ENCODE measurements around the gene CPA5. TPM values are rescaled to one million over a fixed set of nuclear protein-coding genes. Genes with fewer than 3 reads are reported as not detected.

Gene CPA5
- total RNA-seq, 1 experiment from 2014 or later, result not detected

DNA sequence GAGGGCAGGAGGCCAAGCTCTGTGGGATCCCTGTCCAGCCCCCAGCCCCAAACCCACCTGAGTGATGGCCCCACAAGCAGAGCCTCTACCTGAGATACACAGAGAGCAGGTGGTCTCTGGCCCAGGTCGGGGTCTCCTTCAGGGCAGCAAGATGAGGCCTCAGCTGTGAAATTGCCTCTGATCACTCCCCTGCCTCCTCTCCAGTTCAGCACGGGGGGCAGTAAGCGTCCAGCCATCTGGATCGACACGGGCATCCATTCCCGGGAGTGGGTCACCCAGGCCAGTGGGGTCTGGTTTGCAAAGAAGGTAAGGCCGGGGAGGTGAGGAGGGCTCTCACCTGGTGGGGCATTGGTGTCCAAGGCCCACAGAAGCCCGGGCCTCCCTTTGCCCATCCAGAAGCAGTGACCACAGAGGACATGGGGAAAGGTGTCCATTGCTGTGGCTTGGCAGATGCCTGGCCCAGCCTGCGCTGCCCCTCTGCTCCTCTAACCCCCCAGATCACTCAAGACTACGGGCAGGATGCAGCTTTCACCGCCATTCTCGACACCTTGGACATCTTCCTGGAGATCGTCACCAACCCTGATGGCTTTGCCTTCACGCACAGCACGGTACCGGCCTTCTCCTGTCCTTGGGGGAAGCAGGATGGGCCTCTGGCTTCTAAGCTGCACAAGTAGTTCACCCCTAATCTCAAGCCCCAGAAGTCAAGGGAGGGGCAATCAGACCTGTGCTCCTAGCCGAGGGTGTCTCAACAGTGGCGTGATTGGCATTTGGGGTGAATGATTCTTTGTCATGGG lies 38.8 kb downstream of the CPA5 start:
- no peak overlapping the region for H3K4me3 Mint-ChIP-seq (ENCODE audit: low read depth, unreplicated experiment)
- CTCF ChIA-PET, result no interaction called here
- H3K4me1 Mint-ChIP-seq (ENCODE audit: low read depth, unreplicated experiment), result no peaks in the 10 kb centered on the region
- H3K27ac Mint-ChIP-seq (ENCODE audit: unreplicated experiment), result no peak overlapping the region
- H3K27me3 Mint-ChIP-seq (ENCODE audit: unreplicated experiment), result peaks cover 14% of the 10 kb centered on the region
- no peaks in the 10 kb centered on the region for H3K36me3 Mint-ChIP-seq (ENCODE audit: insufficient read depth, unreplicated experiment)
- no TSS peak for BruUV-seq (replicated peaks)
- no peak for DNase-seq
- no peaks in the 10 kb centered on the region for H3K9me3 Mint-ChIP-seq (ENCODE audit: low read depth, unreplicated experiment)
- TF ChIP-seq, protein P1, sequence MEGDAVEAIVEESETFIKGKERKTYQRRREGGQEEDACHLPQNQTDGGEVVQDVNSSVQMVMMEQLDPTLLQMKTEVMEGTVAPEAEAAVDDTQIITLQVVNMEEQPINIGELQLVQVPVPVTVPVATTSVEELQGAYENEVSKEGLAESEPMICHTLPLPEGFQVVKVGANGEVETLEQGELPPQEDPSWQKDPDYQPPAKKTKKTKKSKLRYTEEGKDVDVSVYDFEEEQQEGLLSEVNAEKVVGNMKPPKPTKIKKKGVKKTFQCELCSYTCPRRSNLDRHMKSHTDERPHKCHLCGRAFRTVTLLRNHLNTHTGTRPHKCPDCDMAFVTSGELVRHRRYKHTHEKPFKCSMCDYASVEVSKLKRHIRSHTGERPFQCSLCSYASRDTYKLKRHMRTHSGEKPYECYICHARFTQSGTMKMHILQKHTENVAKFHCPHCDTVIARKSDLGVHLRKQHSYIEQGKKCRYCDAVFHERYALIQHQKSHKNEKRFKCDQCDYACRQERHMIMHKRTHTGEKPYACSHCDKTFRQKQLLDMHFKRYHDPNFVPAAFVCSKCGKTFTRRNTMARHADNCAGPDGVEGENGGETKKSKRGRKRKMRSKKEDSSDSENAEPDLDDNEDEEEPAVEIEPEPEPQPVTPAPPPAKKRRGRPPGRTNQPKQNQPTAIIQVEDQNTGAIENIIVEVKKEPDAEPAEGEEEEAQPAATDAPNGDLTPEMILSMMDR (IDR thresholded peaks at IDR 0.05; ENCODE audit: unreplicated experiment), result no peak
- intact Hi-C loops (cut with micrococcal nuclease; ENCODE audit: unreplicated experiment), result no loop called here

DNA sequence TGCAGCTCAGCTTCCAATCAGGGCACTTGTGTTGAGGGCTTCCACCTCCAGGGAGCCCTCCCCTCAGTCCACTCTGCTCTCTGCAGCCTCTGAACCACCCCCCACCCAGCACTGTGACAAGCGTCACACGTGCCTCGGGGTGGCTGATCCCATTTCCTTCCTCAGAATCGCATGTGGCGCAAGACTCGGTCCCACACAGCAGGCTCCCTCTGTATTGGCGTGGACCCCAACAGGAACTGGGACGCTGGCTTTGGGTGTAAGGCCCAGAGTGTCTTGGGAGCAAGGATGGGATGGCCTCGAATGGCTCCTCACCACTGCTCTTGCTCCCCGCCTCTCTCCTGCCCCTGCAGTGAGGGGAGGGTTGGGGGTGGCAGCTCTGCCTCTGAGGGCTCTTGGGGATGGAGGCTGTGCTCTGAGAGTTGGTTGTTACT lies 39.8 kb downstream of the CPA5 start:
- no TSS peak for BruUV-seq (replicated peaks)
- intact Hi-C loops (cut with micrococcal nuclease; ENCODE audit: unreplicated experiment), result no loop called here
- H3K36me3 Mint-ChIP-seq (ENCODE audit: insufficient read depth, unreplicated experiment), result no peaks in the 10 kb centered on the region
- no peaks in the 10 kb centered on the region for H3K9me3 Mint-ChIP-seq (ENCODE audit: low read depth, unreplicated experiment)
- TF ChIP-seq, protein P1 (IDR thresholded peaks at IDR 0.05; ENCODE audit: unreplicated experiment), result no peak
- no peaks in the 10 kb centered on the region for H3K4me1 Mint-ChIP-seq (ENCODE audit: low read depth, unreplicated experiment)
- CTCF ChIA-PET, result no interaction called here
- H3K27me3 Mint-ChIP-seq (ENCODE audit: unreplicated experiment), result peaks cover 14% of the 10 kb centered on the region
- H3K4me3 Mint-ChIP-seq (ENCODE audit: low read depth, unreplicated experiment), result no peak overlapping the region
- DNase-seq, result no peak
- no peak overlapping the region for H3K27ac Mint-ChIP-seq (ENCODE audit: unreplicated experiment)

DNA sequence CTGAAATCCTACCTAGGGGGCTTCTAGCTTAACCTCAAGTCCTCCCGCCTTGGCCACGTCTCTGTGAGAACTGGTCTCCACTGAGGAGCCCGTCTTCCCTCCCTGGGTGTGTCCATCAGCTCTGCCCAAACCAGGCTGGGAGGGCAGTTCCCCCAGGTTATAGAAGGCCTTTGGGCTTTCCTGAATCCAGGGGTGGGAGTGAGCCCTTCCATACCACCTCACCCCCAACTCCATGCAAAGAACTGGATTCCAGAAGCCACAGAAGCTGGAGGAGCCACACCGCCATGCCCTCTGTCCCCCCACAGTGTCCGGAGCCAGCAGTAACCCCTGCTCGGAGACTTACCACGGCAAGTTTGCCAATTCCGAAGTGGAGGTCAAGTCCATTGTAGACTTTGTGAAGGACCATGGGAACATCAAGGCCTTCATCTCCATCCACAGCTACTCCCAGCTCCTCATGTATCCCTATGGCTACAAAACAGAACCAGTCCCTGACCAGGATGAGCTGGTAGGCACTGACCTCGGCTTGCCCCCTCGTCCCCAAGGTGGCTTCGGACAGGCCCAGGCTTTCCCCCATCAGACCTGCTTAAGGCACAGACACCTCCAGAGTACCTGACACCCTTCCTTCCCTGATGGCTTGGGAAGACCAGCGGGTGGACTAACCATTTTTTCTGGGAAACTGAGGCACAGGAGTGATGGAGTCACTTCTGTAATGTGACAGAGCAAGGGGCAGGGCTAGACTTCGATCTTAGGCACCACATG lies 40.4 kb downstream of the CPA5 start:
- DNase-seq, result no peak
- CTCF ChIA-PET, result no interaction called here
- intact Hi-C loops (cut with micrococcal nuclease; ENCODE audit: unreplicated experiment), result no loop called here
- no peaks in the 10 kb centered on the region for H3K9me3 Mint-ChIP-seq (ENCODE audit: low read depth, unreplicated experiment)
- peaks cover 13% of the 10 kb centered on the region for H3K27me3 Mint-ChIP-seq (ENCODE audit: unreplicated experiment)
- BruUV-seq (replicated peaks), result no TSS peak
- no peak overlapping the region for H3K27ac Mint-ChIP-seq (ENCODE audit: unreplicated experiment)
- no peaks in the 10 kb centered on the region for H3K4me1 Mint-ChIP-seq (ENCODE audit: low read depth, unreplicated experiment)
- no peaks in the 10 kb centered on the region for H3K36me3 Mint-ChIP-seq (ENCODE audit: insufficient read depth, unreplicated experiment)
- TF ChIP-seq, protein P1 (IDR thresholded peaks at IDR 0.05; ENCODE audit: unreplicated experiment), result no peak
- no peak overlapping the region for H3K4me3 Mint-ChIP-seq (ENCODE audit: low read depth, unreplicated experiment)

DNA sequence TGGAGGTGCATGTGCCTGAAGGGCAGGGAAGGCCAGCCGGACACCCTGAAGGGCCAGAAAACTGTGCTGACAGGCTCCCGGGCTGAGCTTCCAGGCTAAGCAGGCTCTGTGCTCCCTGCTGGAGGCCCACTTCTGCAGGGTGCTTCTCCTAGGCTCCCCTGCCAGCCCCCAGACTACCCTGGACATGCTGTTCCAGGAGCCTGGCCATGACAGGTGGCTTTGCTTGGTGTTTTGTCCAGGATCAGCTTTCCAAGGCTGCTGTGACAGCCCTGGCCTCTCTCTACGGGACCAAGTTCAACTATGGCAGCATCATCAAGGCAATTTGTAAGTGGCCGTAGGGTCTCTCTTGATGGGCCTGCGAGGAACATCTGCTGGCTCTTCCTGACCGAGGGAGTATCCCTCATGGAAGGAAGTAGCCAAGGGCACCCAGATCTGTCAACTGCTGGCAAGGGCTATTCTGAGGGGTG lies 41.0 kb downstream of the CPA5 start:
- CTCF ChIA-PET, result no interaction called here
- H3K4me3 Mint-ChIP-seq (ENCODE audit: low read depth, unreplicated experiment), result no peak overlapping the region
- H3K9me3 Mint-ChIP-seq (ENCODE audit: low read depth, unreplicated experiment), result no peaks in the 10 kb centered on the region
- H3K27me3 Mint-ChIP-seq (ENCODE audit: unreplicated experiment), result peaks cover 7% of the 10 kb centered on the region
- no peak for DNase-seq
- TF ChIP-seq, protein P1 (IDR thresholded peaks at IDR 0.05; ENCODE audit: unreplicated experiment), result no peak
- BruUV-seq (replicated peaks), result no TSS peak
- intact Hi-C loops (cut with micrococcal nuclease; ENCODE audit: unreplicated experiment), result no loop called here
- H3K4me1 Mint-ChIP-seq (ENCODE audit: low read depth, unreplicated experiment), result no peaks in the 10 kb centered on the region
- no peaks in the 10 kb centered on the region for H3K36me3 Mint-ChIP-seq (ENCODE audit: insufficient read depth, unreplicated experiment)
- no peak overlapping the region for H3K27ac Mint-ChIP-seq (ENCODE audit: unreplicated experiment)

All from Calu3 (cell line).